Endothelial cell of hepatic sinusoid (primary cell): Measurements from ENCODE around the gene CDK5RAP3.
"Not testable (repeated sequence)": the region's sequence is repeated elsewhere in the genome, so short reads cannot be mapped to it uniquely, and the experiment has no call there.

Source experiments
- in situ Hi-C: cut with HindIII; loops from 2 replicates; pipeline ENCODE4 v1.10.0; 2017; ENCODE audit warnings: low sequenced_read_pairs

CDK5RAP3 gene, protein sequence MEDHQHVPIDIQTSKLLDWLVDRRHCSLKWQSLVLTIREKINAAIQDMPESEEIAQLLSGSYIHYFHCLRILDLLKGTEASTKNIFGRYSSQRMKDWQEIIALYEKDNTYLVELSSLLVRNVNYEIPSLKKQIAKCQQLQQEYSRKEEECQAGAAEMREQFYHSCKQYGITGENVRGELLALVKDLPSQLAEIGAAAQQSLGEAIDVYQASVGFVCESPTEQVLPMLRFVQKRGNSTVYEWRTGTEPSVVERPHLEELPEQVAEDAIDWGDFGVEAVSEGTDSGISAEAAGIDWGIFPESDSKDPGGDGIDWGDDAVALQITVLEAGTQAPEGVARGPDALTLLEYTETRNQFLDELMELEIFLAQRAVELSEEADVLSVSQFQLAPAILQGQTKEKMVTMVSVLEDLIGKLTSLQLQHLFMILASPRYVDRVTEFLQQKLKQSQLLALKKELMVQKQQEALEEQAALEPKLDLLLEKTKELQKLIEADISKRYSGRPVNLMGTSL

DNA sequence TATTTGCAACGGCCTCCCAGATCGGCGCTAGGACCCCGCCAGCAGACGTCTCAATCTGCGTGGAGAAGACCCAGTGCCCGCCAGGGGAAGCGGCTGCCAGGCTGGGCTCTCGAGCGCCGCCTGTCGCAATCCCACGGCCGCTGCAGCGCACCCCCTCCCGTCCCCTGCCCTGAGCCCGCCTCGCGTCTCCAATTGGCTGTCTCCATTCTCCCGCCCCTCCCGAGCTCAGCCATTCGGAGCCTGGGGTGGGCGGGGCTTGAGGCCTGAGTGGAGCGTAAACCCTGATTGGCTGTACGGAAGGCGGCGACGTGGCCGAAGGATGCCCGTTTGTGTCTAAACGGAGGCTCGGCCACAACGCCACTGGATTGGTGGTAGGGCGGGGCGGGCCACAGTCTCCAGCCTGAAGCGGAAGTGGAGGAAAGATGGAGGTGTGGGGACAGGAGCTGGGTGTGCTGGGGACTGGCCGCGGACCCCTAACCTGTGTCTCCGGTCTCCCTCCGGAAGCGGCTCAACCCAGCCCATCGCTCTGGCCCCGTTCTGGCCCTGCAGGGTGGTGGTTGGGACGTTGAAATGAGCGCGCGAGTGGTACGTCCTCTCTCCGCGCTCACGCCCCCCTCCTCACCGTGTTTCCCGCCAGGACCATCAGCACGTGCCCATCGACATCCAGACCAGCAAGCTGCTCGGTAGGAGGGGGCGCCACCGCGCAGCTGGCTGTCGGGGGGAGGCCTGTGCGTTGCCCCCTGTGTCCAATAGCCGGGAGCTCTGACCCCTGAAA is at the start of gene CDK5RAP3:
CDK5RAP3 (plus strand) TSS at position 389 of the 775 bp plus-strand sequence; CDS start at position 423, 34 bp downstream.
- in situ Hi-C loops, result no loop called here

DNA sequence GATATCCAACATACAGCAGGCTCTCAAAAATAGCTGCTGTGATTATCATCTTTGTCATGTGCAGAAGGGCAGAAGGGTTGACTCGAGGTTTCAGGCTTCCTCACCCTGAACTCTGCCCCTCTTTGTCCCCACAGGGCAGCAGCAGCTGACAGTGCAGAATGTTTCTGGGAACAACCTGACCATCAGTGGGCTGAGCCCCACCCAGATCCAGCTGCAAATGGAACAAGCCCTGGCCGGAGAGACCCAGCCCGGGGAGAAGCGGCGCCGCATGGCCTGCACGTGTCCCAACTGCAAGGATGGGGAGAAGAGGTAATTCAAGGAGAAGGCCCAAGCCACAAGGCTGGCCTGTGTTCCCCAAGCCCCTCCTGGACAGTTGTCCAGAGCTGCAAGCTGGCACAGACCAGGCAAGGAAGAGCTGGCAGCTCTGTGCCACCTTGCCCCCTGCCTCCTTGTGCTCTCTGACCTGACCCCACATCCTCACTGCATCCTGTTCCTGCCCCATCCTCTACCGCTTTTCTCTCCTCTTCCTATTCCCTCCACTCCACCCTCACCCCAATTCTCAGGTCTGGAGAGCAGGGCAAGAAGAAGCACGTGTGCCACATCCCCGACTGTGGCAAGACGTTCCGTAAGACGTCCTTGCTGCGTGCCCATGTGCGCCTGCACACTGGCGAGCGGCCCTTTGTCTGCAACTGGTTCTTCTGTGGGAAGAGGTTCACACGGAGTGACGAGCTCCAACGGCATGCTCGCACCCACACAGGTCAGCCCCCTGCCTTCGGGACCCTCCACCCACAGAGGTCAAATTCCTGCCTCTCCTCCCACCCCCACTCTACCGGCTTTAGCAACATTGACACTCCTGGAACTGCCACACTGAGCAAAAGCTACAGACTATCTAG is 45.9 kb upstream of the CDK5RAP3 start:
- in situ Hi-C loops, result no loop called here

DNA sequence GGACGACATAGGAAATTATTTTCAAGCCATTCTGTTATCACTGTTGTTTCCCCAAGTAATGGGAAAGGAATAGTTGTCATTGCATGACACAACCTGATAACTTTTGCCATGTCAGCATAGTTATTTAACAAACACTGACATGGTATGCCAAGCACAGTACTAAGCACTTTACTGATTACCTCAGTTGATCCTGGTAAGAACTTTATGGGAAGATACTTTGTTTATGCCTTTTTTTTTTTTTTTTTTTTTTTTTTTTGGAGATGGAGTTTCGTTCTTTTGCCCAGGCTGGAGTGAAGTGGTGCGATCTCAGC is 45.3 kb upstream of the CDK5RAP3 start:
- in situ Hi-C loops, result no loop called here

DNA sequence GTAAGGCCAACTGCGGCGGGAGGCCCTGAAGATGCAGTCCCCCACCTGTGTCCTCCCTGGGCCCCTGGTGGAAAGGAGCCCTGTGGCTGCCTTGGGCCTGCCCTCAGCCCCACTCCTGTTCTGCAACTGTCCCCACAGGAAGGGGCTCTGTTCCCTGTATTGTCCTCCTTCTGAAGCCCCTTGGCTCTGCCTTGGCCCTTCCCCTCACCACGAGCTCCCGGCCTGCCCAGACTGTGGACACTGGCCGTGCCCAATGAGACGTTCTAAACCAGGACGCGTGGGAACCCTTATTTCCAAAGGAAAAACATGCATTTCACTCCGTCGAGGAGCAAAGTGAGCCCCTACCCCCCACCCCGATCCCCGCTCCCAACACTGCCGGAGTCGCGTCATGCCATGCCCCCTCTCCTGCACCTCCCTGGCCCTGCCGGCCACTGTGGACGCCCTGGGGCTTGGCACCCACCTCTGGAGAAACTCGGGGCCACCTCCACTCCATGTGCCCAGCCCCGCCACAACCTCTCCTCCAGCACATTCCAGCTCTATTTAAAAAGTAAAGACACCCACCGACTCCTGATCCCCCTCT is 43.0 kb upstream of the CDK5RAP3 start:
- in situ Hi-C loops, result no loop called here

DNA sequence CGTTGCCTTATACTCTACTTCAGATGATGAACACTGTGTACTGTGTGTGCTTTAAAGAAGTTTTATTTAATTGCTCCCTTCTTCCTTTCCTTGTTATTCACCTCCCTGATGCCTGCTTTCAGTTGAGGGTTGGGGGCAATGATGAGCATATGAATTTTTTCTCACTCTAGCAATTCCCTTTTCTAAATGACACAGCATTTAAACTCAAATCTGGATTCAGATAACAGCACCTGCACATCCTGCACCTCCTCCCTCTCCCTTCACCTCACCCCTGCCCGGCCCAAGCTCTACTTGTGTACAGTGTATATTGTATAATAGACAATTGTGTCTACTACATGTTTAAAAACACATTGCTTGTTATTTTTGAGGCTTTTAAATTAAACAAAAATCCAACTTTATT is 42.5 kb upstream of the CDK5RAP3 start:
- in situ Hi-C loops, result no loop called here

DNA sequence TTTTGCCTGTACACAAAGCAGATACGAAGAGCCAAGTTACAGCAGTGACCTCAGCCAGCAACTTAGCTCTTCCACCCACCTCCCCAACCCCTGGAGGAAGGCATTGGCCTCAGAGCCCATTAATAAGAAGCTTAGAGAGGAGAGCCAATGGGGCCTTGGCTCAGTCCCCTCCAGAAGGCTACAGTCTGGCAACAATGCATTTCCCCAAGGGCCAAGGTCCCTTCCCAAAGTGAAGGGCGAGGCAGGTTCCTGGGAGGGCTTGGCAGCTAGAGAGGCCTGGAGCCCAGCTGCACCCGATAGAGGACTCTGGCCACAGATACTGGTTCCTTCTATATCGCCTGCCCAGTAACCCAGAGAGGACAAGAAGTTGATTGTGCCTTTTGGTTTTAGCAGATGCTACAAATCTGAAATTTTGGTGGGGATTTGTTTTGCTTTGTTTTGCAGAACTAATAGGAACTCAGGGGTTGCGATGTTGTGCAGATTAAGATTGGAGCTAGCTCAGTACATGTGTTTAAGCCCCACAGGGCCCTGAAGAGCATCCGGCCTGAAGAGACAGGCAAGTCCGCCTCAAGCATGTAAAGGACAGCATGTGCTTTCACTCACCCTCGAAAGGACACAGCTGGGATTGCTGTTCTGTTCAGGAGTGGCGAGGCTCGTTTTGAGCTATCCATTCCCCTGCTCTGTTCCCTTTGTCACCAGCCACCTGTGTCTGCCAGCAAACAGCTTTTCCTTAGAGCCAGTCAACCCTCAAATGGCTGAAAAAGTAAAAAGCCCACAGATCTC is 41.5 kb upstream of the CDK5RAP3 start:
- in situ Hi-C loops, result no loop called here

DNA sequence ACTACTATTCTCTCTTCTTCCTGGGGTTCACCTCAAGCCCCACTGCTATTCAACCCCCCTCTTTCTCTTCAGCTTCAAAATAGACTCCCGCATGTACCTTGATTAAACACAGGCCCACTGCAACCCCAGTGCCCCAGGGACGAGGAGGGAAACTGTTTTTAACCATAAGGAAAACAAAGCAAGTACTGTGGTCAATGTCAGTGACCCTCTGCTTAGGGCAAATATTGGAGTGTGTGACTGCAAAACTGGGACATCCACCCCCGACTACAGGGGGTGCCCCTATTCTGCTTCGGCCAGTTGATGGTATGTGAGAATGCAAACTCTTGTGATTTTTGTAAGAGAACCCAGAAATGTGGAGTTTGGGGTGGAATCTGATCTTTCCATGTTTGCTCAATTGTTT is 39.1 kb upstream of the CDK5RAP3 start:
- in situ Hi-C loops, result no loop called here

DNA sequence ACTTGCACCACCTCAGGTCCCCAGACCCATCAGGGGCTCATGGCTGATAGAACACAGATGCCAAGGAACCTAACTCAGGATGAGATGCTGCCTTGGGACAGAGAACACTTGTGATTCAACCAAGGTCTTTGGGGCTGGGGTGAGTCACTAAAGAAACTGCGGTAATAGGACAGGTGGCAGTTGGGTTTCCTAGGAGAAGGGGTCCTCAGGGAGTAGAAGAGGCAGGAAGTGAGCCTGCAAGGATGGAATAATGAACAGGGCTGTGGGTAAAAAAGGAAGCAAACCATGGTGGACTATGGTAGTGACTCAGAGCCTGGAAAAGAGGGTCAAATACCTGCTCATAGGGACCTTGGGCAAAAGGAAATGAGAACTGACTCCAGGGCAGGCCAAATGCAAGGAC is 36.1 kb upstream of the CDK5RAP3 start:
- in situ Hi-C loops, result no loop called here

DNA sequence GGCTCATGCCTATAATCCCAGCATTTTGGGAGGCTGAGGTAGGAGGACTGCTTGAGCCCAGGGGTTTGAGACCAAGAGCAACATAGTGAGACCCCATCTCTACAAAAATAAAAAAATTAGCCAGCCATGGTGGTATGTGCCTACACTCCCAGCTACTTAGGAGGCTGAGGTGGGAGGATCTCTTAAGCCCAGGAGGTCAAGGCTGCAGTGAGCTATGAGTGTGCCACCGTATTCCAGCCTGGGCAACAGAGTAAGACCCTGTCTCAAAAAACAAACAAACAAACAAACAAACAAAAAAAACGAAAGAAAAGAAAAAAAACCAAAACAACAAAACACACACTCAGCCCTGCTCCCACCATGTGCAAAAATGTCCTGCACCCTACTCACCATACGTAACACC is 35.4 kb upstream of the CDK5RAP3 start:
- in situ Hi-C loops, result not testable (repeated sequence)

DNA sequence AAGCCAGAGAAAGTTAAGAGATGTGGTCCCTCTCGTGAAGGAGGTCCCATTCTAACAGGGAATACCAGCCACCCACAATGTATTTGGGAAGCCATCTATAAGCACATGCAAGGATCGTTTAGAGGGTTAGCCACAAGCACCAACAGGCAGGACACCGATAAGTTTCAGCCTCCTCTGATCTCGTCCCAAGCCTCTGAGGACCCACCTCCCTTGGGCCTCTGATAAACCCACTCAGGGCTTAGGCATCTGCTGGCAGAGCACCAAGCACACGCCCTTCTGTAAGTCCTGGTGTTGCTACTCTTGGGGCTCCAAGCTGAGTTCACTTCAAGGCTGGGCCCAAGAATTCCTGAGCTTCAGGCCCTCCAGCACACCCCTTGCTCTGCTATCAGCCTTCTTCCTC is 35.0 kb upstream of the CDK5RAP3 start:
- in situ Hi-C loops, result no loop called here

DNA sequence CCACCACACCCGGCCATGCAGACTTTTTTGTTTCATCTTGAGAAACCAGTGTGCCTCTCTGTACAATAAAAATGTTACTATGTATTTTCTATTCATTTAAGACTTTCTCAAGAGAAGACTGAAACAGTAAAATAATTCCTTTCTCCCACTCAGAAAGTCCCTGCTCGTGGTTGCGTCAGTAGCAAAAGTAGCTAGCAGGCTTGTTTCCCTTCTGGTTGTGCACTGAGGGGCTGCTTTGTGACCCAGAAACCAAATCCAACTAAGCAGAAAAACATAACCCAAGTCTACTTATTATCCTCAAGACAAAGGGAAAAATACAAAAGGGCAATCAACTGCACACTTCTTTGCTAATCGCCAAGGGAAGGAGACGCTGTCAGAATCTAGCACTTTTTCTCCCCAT is 33.0 kb upstream of the CDK5RAP3 start:
- in situ Hi-C loops, result no loop called here

DNA sequence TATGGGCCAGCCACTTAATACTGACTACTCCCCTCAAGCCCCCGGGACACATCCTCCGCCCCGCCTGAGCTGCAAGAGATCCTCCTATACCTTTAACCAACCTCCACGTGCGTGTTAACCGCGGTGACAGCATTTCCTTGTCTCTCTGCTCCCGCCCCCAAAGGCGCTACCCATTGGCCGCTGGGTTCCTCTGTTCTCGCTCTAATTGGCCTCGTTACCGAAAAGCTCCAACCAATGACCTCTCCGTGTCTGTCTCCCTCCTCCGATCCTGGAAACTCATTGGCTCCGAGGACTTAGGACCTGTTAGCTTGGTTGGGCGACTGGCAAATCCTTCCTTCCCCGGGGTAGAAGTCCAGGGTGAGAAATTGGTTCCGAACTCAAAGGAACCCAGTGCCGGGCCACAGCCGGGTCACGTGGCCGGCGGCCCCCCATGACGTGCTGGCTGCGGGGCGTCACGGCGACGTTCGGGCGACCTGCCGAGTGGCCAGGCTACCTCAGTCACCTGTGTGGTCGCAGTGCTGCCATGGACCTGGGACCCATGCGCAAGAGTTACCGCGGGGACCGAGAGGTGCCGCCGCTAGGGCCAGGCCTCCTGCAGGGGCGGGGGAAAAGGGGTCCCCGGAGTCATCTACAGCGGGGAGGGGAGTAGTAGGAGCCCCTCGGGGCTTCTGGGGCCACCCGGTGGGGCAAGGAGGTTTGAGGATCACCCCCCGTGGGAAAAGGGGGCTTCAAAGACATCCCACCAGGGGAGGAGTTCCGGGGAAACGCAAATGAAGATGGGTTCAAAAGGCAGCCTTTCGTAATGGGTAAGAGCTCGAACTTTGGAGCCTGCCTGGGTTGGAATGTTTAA is 29.4 kb upstream of the CDK5RAP3 start, which contains the start of gene PNPO:
PNPO (plus strand) TSS at position 326 of the 850 bp plus-strand sequence; CDS start at position 431, 105 bp downstream.
- in situ Hi-C loops, result loop anchor here (5.0 kb wide), 2 partner anchors 51 to 79 kb away; no protein-coding TSS in a partner anchor

DNA sequence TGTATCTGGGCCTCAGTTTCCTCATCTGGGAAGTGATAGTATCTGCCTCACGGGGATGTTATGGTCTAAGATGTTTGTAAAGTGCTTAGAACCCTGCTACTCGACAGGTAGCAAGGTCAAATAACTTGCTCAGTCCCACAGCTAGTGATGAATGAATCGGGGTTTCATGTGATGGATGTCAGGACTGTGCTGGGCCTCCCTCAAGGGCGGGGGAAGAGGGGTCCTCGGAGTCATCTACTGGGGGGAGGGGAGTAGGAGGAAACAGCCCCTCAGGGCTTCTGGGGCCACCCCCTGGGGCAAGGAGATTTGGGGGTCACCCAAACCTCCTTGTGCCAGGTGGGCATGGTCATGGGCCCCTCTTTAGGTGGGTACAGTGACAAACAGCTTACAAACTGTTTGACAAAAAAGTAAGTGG is 28.8 kb upstream of the CDK5RAP3 start:
- in situ Hi-C loops, result loop anchor here (5.0 kb wide), 2 partner anchors 50 to 80 kb away; no protein-coding TSS in a partner anchor

DNA sequence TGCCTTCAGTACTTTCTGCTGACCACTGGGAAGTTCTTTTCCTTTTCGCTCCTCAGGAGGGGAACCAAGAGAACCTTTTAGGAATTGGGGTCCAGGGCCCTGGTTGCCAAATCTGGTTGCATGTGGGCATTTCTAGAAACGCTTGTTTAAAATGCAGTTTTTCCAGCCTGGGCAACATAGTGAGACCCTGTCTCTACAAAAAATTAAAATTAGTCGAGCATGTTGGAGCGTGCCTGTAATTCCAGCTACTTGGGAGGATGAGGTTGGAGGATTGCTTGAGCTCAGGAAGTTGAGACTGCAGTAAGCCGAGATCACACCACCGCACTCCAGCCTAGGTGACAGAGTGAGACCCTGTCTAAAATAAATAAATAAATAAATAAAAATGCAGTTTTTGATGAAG is 28.3 kb upstream of the CDK5RAP3 start:
- in situ Hi-C loops, result loop anchor here (5.0 kb wide), 2 partner anchors 50 to 80 kb away; no protein-coding TSS in a partner anchor

DNA sequence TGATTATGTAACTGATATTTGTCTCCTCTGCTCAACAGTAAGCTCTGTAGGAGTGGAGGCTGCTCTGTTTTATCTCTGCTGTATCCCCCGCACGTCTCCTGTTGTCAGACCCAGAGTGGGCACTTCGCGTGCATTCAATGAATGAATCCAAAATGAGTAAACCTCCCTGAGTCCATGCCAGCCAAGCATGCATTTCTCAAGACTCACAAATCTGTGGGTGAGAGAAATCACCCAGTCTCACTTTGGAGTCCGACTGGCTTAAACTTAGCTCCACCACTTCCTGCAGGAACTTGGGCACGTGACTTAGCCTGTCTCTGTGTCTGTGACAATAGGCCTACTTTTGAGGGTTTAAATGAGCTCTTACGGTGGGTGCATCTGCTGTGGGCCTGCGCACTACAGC is 25.8 kb upstream of the CDK5RAP3 start:
- in situ Hi-C loops, result no loop called here

DNA sequence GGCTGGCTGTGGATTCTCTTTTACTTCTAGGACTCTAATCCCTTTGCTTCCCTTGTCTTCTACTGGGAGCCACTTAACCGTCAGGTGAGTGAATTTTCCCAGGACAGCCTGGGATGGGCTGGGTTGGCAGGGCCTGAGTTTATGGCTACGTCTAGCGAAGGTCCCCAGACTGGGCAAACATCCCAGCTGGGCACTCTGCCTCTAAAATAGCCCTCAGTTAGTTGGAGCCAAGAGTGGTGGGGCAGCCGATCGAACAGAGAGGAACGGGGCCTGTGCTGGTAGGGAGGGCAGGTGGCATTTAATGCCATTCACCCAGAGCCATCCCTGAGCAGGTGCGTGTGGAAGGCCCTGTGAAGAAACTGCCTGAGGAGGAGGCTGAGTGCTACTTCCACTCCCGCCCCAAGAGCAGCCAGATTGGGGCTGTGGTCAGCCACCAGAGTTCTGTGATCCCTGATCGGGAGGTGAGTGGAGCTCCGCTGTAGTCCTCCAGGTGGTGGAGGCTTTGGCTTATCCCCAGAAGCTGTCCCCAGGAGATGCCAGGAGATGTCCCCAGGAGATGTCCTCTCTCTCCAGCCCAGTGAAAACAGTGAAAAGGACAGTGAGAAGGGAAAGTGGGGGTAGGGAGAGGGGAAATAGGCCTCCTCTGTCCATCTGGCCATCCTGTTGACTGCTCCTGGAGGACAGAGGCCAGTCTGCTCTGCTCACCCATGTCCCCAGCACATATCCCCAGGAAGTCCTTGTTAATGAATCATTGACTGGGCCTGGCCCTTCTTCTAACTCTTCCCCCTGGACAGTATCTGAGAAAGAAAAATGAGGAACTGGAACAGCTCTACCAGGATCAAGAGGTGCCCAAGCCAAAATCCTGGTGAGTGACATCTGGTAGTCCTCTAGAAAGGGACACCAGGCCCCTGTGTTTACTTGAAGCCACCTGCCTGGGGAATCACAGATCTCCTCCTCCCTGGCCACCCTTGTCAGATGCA is 25.1 kb upstream of the CDK5RAP3 start:
- in situ Hi-C loops, result no loop called here

DNA sequence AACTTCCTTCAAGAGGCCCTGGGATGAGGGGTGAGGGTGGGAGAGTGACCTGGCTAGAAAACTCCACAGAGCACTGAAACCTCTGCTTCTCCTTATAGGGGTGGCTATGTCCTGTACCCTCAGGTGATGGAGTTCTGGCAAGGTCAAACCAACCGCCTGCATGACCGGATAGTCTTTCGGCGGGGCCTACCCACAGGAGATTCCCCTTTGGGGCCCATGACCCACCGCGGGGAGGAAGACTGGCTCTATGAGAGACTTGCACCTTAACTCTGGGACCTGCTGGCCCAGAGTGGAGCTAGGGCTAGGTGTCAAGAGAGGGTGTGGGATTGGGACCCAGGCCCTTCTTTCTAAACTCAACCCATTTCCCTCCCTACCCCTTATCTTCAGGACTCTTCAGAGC is 24.4 kb upstream of the CDK5RAP3 start:
- in situ Hi-C loops, result no loop called here
